Upper lobe of left lung (tissue), 4 donors: ENCODE results near the gene ICAM1.

Source experiments
- CTCF ChIP-seq, 6 experiments: fragments of 450-650 bp in 4 of 6; fragments of 200-600 bp in 2 of 6; sonication (generic) in 2 of 6; IDR thresholded peaks; one replicate each; pipeline ENCODE4 v1.5.1; 2016 to 2019; ENCODE audit warnings: antibody characterized with exemption in 6 of 6
- POLR2A ChIP-seq, 4 donors: fragments of 450-650 bp; IDR thresholded peaks; one replicate each; pipeline ENCODE4 v1.5.1; 2016 to 2017; ENCODE audit warnings: antibody characterized with exemption in 4 of 4, mild to moderate bottlenecking in 2 of 4

GRCh38 chr19:10262771-10263170 lies 8.1 kb upstream of the ICAM1 start:
- TF ChIP-seq CTCF (IDR thresholded peaks at IDR 0.05), result no peak
- TF ChIP-seq POLR2A (IDR thresholded peaks at IDR 0.05), result no peak
